GM12874 (cell line): ENCODE results near the gene ARL5C.

Source experiments
- CTCF ChIP-seq: IDR thresholded peaks from 2 replicates; pipeline ENCODE4 v1.5.1; 2011; ENCODE audit warnings: low read depth, mild to moderate bottlenecking, control low read depth, low read length, moderate library complexity; ENCODE audit not compliant: insufficient read depth

Gene ARL5C

GRCh38 chr17:39165178-39165840, 652 bp downstream of the ARL5C start:
- TF ChIP-seq CTCF = no peak

GRCh38 chr17:39164675-39165143, 1.3 kb downstream of the ARL5C start:
- peak; percentile 93 for TF ChIP-seq CTCF

GRCh38 chr17:39161962-39162361, 4.0 kb downstream of the ARL5C start:
- no peak for TF ChIP-seq CTCF

- TF ChIP-seq CTCF = no peak
Observed at GRCh38 chr17:39158623-39159022, 7.3 kb downstream of the ARL5C start.

- no peak for TF ChIP-seq CTCF
Observed at GRCh38 chr17:39156491-39156890, 9.5 kb downstream of the ARL5C start.

GRCh38 chr17:39155654-39156053, 10.3 kb downstream of the ARL5C start:
- TF ChIP-seq CTCF = no peak

GRCh38 chr17:39153599-39154051, 12.3 kb downstream of the ARL5C start:
- no peak for TF ChIP-seq CTCF
